GM19193 (cell line): ENCODE measurements around the gene PHPT1.
"Not testable (repeated sequence)": the region's sequence is repeated elsewhere in the genome, so short reads cannot be mapped to it uniquely, and the experiment has no call there.

Experiments
- POLR2A ChIP-seq: IDR thresholded peaks from 4 replicates; pipeline ENCODE4 v1.6.1; 2011; ENCODE audit not compliant: insufficient read depth, insufficient read length; ENCODE audit errors: extremely low read depth

PHPT1 gene

GRCh38 chr9:136840877-136841645 is 8.1 kb upstream of the PHPT1 start:
- no peak for TF ChIP-seq POLR2A

DNA sequence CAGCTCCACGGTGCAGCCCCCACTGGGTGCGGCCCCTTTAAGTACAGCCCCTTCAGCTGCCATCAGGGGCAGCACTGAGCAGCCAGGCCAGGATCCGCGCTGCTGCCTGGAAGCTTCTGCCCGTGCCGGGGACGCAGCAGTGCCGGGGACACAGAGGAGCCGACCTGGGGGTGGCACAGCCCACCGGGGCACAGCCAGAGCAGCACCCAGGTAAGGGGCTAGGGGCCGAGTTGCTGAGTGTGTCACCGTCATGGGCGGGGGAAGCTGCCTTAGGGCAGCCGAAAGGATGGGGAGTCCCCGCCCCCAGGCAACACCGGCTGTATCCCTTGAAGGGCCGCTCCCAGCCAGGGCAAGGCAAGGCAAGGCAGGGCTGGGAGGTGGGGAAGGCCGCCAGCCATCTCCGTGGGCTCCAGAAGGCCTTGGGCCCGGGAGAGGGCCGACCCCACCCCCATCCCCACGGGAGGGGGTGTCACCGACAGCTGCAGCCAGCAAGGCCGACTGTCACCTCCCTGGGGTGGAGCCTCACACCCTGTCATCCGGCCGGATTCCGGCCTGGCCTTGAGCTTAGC is 6.7 kb upstream of the PHPT1 start, which contains the start of gene AJM1:
Gene AJM1, plus strand, starts transcription at position 99 of the 569 bp plus-strand sequence. CDS start 1,937 bp downstream, outside the sequence.
- not testable (repeated sequence) for TF ChIP-seq POLR2A

GRCh38 chr9:136844761-136845464 is 4.3 kb upstream of the PHPT1 start:
- no peak for TF ChIP-seq POLR2A

DNA sequence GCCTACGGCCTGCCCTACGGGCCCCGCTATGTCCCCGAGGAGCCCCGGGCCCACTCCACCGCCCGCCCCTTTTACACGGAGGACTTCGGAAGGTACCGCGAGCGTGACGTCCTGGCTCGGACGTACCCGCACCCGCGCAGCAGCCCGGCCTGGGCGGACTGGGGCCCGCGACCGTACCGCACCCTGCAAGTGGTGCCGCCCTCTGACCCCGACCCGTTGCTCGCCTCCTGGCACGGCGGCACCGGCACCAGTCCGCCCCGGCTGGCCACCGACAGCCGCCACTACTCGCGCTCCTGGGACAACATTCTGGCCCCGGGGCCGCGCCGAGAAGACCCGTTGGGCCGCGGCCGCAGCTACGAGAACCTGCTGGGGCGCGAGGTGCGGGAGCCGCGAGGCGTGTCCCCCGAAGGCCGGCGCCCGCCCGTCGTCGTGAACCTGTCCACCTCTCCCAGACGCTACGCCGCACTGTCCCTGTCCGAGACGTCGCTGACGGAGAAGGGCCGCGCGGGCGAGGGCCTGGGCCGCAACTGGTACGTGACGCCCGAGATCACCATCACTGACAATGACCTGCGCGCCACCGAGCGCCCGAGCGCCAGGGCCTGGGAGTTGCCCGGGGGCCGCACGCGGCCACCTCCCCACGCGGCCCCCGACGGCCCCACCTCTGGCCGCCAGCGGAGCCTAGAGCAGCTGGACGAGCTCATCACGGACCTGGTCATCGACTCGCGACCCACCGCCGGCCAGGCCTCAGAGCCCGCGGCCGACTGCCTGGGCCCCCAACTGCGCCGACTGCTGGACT is 3.5 kb upstream of the PHPT1 start:
- TF ChIP-seq POLR2A, result no peak

- TF ChIP-seq POLR2A, result no peak
Measured at GRCh38 chr9:136846376-136847087, 2.7 kb upstream of the PHPT1 start.

GRCh38 chr9:136847088-136847825 is 2.0 kb upstream of the PHPT1 start:
- no peak for TF ChIP-seq POLR2A

GRCh38 chr9:136847826-136848392 is 1.3 kb upstream of the PHPT1 start:
- TF ChIP-seq POLR2A, result peak; percentile 56

- TF ChIP-seq POLR2A, result no peak
Measured at GRCh38 chr9:136848393-136849037, 694 bp upstream of the PHPT1 start.

GRCh38 chr9:136849960-136850865 is 1.0 kb downstream of the PHPT1 start:
- no peak for TF ChIP-seq POLR2A

- TF ChIP-seq POLR2A, result no peak
Measured at GRCh38 chr9:136850866-136851775, 1.9 kb downstream of the PHPT1 start.
